ENCODE measurements around the gene MARK1. TPM values are rescaled to one million over a fixed set of nuclear protein-coding genes. Genes with fewer than 3 reads are reported as not detected.
"Not testable (repeated sequence)": the region's sequence is repeated elsewhere in the genome, so short reads cannot be mapped to it uniquely, and the experiment has no call there.

MARK1 gene
- total and polyA plus RNA-seq, 2 of the 13 experiments (the other 11 are each of a cell fraction or from before 2014, with no cell fraction given), result not detected

DNA sequence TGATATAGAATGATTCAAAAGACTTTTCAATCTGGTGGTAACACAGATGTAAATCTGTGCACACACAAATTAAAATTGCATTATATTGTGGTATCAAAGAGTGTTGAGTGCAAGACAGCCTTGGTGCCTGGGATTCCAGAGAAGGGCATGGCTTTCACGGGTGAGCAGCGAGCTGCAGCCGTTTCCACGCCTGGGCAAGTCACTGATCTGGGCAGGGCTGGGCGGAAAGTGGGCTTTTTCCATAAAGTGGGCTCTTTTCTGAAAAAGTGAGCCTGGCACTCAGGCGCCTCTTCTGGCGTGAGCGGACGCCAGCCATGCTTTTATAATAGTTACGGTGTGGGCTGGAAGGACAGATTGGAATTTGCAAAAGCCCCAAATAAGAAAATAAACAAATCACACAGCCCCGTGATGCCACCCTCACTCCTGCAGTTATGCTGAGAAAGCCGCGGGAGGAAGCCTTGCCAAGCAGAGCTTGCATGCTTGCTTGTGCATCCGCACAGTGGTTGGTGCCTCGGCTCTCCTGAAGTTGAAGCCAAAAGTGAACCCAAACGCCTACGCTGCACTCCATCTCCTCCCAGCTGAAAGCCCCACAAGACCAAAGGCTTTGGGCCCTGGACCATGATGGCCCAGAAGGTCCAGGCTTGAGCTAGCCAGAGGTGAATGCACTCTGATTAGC, 155.1 kb downstream of the MARK1 start:
- DNase-seq (ENCODE audit: low spot score) (no peak), FAIRE-seq (no peak), ATAC-seq (no peak)
- H3K4me1 ChIP-seq (ENCODE audit: insufficient read depth, low read length), result peaks cover 12% of the 10 kb centered on the region
- H3K4me3 ChIP-seq (replicated peaks in 1 of 3; ENCODE audit: insufficient read depth in 1 of 3, low read depth in 2 of 3, low read length in 3 of 3), result no peak overlapping the region
- BruUV-seq (replicated peaks), result no TSS peak
- no peaks in the 10 kb centered on the region for H3K79me2 ChIP-seq (ENCODE audit: insufficient read depth, low read length)
- H3K36me3 ChIP-seq (replicated peaks in 1 of 2; ENCODE audit: control insufficient read depth in 1 of 2, insufficient read depth in 2 of 2, low read length in 2 of 2), result no peaks in the 10 kb centered on the region
- in situ Hi-C loops (cut with HindIII; ENCODE audit: extremely low pct_ligation_motif_present, low pct_unique_long_range_greater_than_20kb), result no loop called here
- no peak overlapping the region for H3K27ac ChIP-seq (ENCODE audit: extremely low read length, insufficient read depth, low read length)
- ChIA-PET CTCF (ENCODE audit: low intra/inter-chr PET ratio, low total read pairs) (no interaction called here), POLR2A (no interaction called here)
- WGBS (ENCODE audit: low lambda C conversion rate), result 73% methylated on average over 14 of the region's 17 CpGs
- no peak for TF ChIP-seq ZNF350 (CRISPR knock-in tag; IDR thresholded peaks at IDR 0.05; ENCODE audit: borderline replicate concordance, low read depth)
- no peak for TF ChIP-seq ZNF224 (CRISPR knock-in tag; IDR thresholded peaks at IDR 0.05)
- no peak for TF ChIP-seq ZIK1 (CRISPR knock-in tag; IDR thresholded peaks at IDR 0.05; ENCODE audit: borderline replicate concordance, low read depth)
- TF ChIP-seq, protein P1, sequence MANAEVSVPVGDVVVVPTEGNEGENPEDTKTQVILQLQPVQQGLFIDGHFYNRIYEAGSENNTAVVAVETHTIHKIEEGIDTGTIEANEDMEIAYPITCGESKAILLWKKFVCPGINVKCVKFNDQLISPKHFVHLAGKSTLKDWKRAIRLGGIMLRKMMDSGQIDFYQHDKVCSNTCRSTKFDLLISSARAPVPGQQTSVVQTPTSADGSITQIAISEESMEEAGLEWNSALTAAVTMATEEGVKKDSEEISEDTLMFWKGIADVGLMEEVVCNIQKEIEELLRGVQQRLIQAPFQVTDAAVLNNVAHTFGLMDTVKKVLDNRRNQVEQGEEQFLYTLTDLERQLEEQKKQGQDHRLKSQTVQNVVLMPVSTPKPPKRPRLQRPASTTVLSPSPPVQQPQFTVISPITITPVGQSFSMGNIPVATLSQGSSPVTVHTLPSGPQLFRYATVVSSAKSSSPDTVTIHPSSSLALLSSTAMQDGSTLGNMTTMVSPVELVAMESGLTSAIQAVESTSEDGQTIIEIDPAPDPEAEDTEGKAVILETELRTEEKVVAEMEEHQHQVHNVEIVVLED (CRISPR knock-in tag; IDR thresholded peaks at IDR 0.05; ENCODE audit: borderline replicate concordance), result no peak
- no peak for TF ChIP-seq ZEB1 (IDR thresholded peaks at IDR 0.05; ENCODE audit: insufficient replicate concordance, low read depth)
- TF ChIP-seq, protein P2, sequence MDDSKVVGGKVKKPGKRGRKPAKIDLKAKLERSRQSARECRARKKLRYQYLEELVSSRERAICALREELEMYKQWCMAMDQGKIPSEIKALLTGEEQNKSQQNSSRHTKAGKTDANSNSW (CRISPR knock-in tag; IDR thresholded peaks at IDR 0.05; ENCODE audit: borderline replicate concordance), result no peak
- no peak for TF ChIP-seq ZNF614 (CRISPR knock-in tag; IDR thresholded peaks at IDR 0.05; ENCODE audit: borderline replicate concordance)
- no peak for TF ChIP-seq SPEN (CRISPR knock-in tag; IDR thresholded peaks at IDR 0.05; ENCODE audit: low read depth)
- no peak for TF ChIP-seq ZBTB42 (CRISPR knock-in tag; IDR thresholded peaks at IDR 0.05)
- H4K20me1 ChIP-seq (ENCODE audit: insufficient read depth, low read length), result no peaks in the 10 kb centered on the region
- no peaks in the 10 kb centered on the region for H3K9me3 ChIP-seq (ENCODE audit: low read length)
- H3K4me2 ChIP-seq (ENCODE audit: low read depth, low read length), result no peak overlapping the region
- H3K27me3 ChIP-seq (ENCODE audit: control insufficient read depth in 1 of 2, insufficient read depth in 2 of 2, low read length in 2 of 2), result no peaks in the 10 kb centered on the region; a peak in 1 of 5 replicates
- intact Hi-C loops (cut with micrococcal nuclease; ENCODE audit: unreplicated experiment), result no loop called here
- H2AFZ ChIP-seq (ENCODE audit: low read length), result no peak overlapping the region
- no peak overlapping the region for H3K9ac ChIP-seq (ENCODE audit: insufficient read depth, low read depth, low read length)

DNA sequence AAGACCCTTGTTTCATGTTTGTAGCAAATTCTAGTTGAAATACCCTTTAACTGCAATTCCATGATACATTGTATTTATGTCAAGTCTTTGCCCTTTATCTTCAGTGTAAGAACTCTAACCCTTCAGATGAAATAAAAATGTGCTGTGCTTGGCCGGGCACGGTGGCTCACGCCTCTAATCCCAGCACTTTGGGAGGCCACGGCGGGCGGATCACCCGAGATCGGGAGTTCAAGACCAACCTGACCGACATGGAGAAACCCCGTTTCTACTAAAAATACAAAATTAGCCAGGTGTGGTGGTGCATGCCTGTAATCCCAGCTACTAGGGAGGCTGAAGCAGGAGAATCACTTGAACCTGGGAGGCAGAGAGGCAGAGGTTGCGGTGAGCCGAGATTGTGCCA, 155.8 kb downstream of the MARK1 start:
- peaks cover 12% of the 10 kb centered on the region for H3K4me1 ChIP-seq (ENCODE audit: insufficient read depth, low read length)
- CTCF ChIA-PET (ENCODE audit: low intra/inter-chr PET ratio, low total read pairs); BruUV-seq (replicated peaks); POLR2A ChIA-PET; FAIRE-seq; H4K20me1 ChIP-seq (ENCODE audit: insufficient read depth, low read length); intact Hi-C loops (cut with micrococcal nuclease; ENCODE audit: unreplicated experiment); H3K36me3 ChIP-seq (replicated peaks in 1 of 2; ENCODE audit: control insufficient read depth in 1 of 2, insufficient read depth in 2 of 2, low read length in 2 of 2); H3K4me3 ChIP-seq (replicated peaks in 1 of 3; ENCODE audit: insufficient read depth in 1 of 3, low read depth in 2 of 3, low read length in 3 of 3); H3K4me2 ChIP-seq (ENCODE audit: low read depth, low read length); H3K9me3 ChIP-seq (ENCODE audit: low read length); H2AFZ ChIP-seq (ENCODE audit: low read length); ATAC-seq; in situ Hi-C loops (cut with HindIII; ENCODE audit: extremely low pct_ligation_motif_present, low pct_unique_long_range_greater_than_20kb); H3K27me3 ChIP-seq (ENCODE audit: control insufficient read depth in 1 of 2, insufficient read depth in 2 of 2, low read length in 2 of 2); DNase-seq (ENCODE audit: low spot score); H3K79me2 ChIP-seq (ENCODE audit: insufficient read depth, low read length); H3K9ac ChIP-seq (ENCODE audit: insufficient read depth, low read depth, low read length); H3K27ac ChIP-seq (ENCODE audit: extremely low read length, insufficient read depth, low read length): not testable (repeated sequence)
- WGBS (ENCODE audit: low lambda C conversion rate), result 88% methylated on average over 12 of the region's 12 CpGs
